A673 (cell line): Measurements from ENCODE around the gene PPP4C.

ENCODE experiments used
- EZH2 ChIP-seq: fragments of 200-600 bp; sonication (generic); IDR thresholded peaks from 2 replicates; pipeline ENCODE4 v1.6.1; 2017; ENCODE audit warnings: borderline replicate concordance, low read depth, mild to moderate bottlenecking, mixed read lengths, antibody characterized with exemption, low read length; ENCODE audit not compliant: poor library complexity, severe bottlenecking
- TF ChIP-seq, protein P1 (sequence below): fragments of 300-800, 200-600 bp; sonication (generic); conservative IDR thresholded peaks from 2 replicates; pipeline ENCODE4 v1.5.1; 2017; ENCODE audit warnings: low read depth, mild to moderate bottlenecking, antibody characterized with exemption, low read length, moderate library complexity, mixed read lengths

DNA sequence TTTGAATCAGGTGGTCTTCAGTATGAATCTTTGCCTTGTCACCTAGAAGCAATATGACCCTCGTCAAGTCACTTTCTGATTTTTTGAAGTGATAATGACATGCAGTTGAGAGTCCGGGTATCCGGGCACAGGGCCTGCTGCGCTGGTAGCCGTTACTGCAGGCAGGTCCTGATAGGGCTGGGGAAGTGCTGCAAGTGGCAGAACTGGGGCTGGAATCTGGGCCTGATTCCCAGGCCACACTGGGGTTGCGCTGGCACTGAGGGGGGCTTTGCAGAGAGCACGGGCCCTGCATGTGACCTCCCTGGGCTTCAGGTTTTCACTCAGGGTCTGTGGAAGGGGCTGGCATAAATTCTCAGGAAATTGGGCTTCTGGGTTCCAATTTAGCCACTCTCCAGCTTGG, 3.0 kb downstream of the PPP4C start:
- no peak for TF ChIP-seq EZH2
- TF ChIP-seq, protein P1, sequence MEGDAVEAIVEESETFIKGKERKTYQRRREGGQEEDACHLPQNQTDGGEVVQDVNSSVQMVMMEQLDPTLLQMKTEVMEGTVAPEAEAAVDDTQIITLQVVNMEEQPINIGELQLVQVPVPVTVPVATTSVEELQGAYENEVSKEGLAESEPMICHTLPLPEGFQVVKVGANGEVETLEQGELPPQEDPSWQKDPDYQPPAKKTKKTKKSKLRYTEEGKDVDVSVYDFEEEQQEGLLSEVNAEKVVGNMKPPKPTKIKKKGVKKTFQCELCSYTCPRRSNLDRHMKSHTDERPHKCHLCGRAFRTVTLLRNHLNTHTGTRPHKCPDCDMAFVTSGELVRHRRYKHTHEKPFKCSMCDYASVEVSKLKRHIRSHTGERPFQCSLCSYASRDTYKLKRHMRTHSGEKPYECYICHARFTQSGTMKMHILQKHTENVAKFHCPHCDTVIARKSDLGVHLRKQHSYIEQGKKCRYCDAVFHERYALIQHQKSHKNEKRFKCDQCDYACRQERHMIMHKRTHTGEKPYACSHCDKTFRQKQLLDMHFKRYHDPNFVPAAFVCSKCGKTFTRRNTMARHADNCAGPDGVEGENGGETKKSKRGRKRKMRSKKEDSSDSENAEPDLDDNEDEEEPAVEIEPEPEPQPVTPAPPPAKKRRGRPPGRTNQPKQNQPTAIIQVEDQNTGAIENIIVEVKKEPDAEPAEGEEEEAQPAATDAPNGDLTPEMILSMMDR = no peak
